OCI-LY3 (cell line): ENCODE measurements around the gene ADD3.

ENCODE experiments used
- H2AFZ ChIP-seq: fragments of 200-600, 300-600 bp; shearing (Covaris generic); 2 replicates; pipeline ENCODE4 v1.6.0; 2014; ENCODE audit warnings: antibody characterized with exemption, low read depth, low read length
- H3K27ac ChIP-seq: fragments of 200-600, 300-600 bp; sonication (generic); 2 replicates; pipeline ENCODE4 v1.5.1; 2014; ENCODE audit warnings: mild to moderate bottlenecking, low read length, moderate library complexity, mixed read lengths
- H3K27me3 ChIP-seq: fragments of 200-600, 300-600 bp; sonication (generic); 2 replicates; pipeline ENCODE4 v1.6.1; 2014; ENCODE audit warnings: low read depth, low read length, mixed read lengths
- H3K36me3 ChIP-seq: fragments of 200-600, 300-600 bp; sonication (generic); replicated peaks from 2 replicates; pipeline ENCODE3; 2014; ENCODE audit warnings: low read depth, low read length, mixed read lengths
- H3K4me1 ChIP-seq: fragments of 300-600, 200-600 bp; sonication (generic); 2 replicates; pipeline ENCODE4 v1.6.1; 2014; ENCODE audit warnings: low read length, mixed read lengths
- H3K4me2 ChIP-seq: fragments of 200-600, 300-600 bp; sonication (generic); 2 replicates; pipeline ENCODE4 v1.6.1; 2014; ENCODE audit warnings: low read length, mixed read lengths
- H3K4me3 ChIP-seq: fragments of 300-600, 200-600 bp; sonication (generic); 2 replicates; pipeline ENCODE4 v1.5.1; 2014; ENCODE audit warnings: antibody characterized with exemption, mild to moderate bottlenecking, low read length, moderate library complexity
- H3K79me2 ChIP-seq: fragments of 300-600, 200-600 bp; shearing (Covaris generic); 2 replicates; pipeline ENCODE4 v1.6.1; 2014; ENCODE audit warnings: mild to moderate bottlenecking, low read length, mixed read lengths
- H3K9ac ChIP-seq: fragments of 300-600, 200-600 bp; shearing (Covaris generic); 2 replicates; pipeline ENCODE4 v1.6.0; 2014; ENCODE audit warnings: mild to moderate bottlenecking, low read length, moderate library complexity
- H3K9me3 ChIP-seq: fragments of 200-600, 300-600 bp; shearing (Covaris generic); 2 replicates; pipeline ENCODE4 v1.6.1; 2014; ENCODE audit warnings: low read length, mixed read lengths; ENCODE audit not compliant: insufficient read depth
- H4K20me1 ChIP-seq: fragments of 200-600, 300-600 bp; sonication (generic); 2 replicates; pipeline ENCODE4 v1.6.1; 2016; ENCODE audit warnings: low read length, mixed read lengths; ENCODE audit not compliant: insufficient read depth
- EZH2phosphoT487 ChIP-seq: fragments of 200-600 bp; shearing (Covaris generic); IDR thresholded peaks from 2 replicates; pipeline ENCODE4 v1.6.1; 2018; ENCODE audit warnings: antibody characterized with exemption, mixed run types, low read depth
- TF ChIP-seq, protein P1 (sequence below): fragments of 200-600, 300-600 bp; sonication (generic); IDR thresholded peaks from 2 replicates; pipeline ENCODE4 v1.5.1; 2014; ENCODE audit warnings: antibody characterized with exemption, low read length, low read depth

ADD3 gene

DNA sequence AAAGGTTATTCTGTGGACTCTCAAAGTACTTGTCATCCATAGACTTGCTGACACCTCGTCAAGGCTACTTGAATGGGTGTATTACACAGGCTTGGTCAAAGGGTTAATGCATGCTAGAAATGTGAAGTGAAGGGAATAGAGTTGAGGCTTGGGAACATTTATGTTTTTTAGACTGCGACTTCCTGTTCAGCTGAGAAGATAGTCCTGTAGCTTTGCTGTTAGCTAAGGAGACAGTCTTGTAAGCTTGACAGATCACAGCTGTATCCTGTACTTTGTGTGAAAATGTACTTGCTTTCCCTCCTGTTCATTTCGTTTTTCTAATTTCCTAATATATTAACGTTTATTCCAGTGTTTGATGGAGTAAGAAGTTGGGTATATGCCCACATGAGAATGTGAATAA lies 52.1 kb downstream of the ADD3 start:
- H3K9me3 ChIP-seq, result no peaks in the 10 kb centered on the region
- H3K4me2 ChIP-seq, result no peak overlapping the region
- H3K27me3 ChIP-seq, result no peaks in the 10 kb centered on the region
- no peak overlapping the region for H3K27ac ChIP-seq
- H3K9ac ChIP-seq, result no peak overlapping the region
- H4K20me1 ChIP-seq, result no peaks in the 10 kb centered on the region
- no peaks in the 10 kb centered on the region for H3K36me3 ChIP-seq
- H3K4me3 ChIP-seq, result no peak overlapping the region
- H3K79me2 ChIP-seq, result no peaks in the 10 kb centered on the region
- H2AFZ ChIP-seq, result no peak overlapping the region
- H3K4me1 ChIP-seq, result peaks cover 2% of the 10 kb centered on the region; the same call in 1 of the 2 replicates
- no peak for TF ChIP-seq EZH2phosphoT487

DNA sequence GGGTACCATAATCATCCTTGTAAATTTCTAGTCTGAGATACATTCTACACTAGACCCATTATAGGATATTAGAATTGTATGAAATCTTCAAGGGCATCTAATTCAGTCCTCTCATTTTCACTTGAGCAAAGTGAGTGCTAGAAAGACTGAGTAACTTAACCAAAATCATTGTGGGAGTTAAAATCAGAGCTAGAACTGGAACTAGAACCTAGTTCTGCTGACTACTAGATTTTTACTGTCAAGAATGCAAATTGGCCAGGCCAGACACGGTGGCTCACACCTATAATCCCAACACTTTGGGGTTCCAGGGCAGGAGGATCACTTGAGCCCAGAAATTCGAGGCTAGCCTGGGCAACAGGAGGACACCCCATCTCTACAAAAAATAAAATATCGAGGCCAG lies 53.9 kb downstream of the ADD3 start:
- Histone ChIP-seq H3K4me1 (peaks cover 2% of the 10 kb centered on the region; the same call in 1 of the 2 replicates), H3K27me3 (no peaks in the 10 kb centered on the region), H3K4me3 (no peak overlapping the region), H3K4me2 (no peak overlapping the region), H3K9ac (no peak overlapping the region), H3K27ac (no peak overlapping the region), H3K9me3 (no peaks in the 10 kb centered on the region), H3K36me3 (no peaks in the 10 kb centered on the region), H4K20me1 (no peaks in the 10 kb centered on the region), H2AFZ (no peak overlapping the region), H3K79me2 (no peaks in the 10 kb centered on the region)
- TF ChIP-seq, protein P1, sequence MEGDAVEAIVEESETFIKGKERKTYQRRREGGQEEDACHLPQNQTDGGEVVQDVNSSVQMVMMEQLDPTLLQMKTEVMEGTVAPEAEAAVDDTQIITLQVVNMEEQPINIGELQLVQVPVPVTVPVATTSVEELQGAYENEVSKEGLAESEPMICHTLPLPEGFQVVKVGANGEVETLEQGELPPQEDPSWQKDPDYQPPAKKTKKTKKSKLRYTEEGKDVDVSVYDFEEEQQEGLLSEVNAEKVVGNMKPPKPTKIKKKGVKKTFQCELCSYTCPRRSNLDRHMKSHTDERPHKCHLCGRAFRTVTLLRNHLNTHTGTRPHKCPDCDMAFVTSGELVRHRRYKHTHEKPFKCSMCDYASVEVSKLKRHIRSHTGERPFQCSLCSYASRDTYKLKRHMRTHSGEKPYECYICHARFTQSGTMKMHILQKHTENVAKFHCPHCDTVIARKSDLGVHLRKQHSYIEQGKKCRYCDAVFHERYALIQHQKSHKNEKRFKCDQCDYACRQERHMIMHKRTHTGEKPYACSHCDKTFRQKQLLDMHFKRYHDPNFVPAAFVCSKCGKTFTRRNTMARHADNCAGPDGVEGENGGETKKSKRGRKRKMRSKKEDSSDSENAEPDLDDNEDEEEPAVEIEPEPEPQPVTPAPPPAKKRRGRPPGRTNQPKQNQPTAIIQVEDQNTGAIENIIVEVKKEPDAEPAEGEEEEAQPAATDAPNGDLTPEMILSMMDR, result no peak
- TF ChIP-seq EZH2phosphoT487, result no peak

DNA sequence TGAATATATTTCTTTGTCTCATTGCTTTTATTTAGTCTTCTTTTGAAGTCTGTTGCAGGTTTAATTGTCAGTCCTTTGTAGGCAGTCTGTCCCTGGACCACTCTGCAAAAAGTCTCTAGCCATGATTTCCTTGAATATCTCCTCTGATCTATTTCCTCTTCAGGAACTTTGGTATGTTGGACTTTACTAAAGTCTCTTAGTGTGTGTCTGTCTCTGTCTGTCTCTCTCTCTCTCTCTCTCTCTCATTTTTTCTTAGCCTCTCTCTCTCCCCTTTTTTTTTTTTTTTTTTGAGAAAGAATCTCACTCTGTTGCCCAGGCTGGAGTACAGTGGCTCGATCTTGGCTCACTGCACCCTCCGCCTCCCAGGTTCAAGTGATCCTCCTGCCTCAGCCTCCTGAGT lies 57.5 kb downstream of the ADD3 start:
- TF ChIP-seq, protein P1, result no peak
- no peak for TF ChIP-seq EZH2phosphoT487
- H2AFZ ChIP-seq, result no peak overlapping the region
- no peak overlapping the region for H3K4me2 ChIP-seq
- peaks cover 13% of the 10 kb centered on the region for H3K4me1 ChIP-seq
- no peaks in the 10 kb centered on the region for H3K27me3 ChIP-seq
- no peak overlapping the region for H3K27ac ChIP-seq
- no peaks in the 10 kb centered on the region for H3K79me2 ChIP-seq
- no peak overlapping the region for H3K4me3 ChIP-seq
- no peaks in the 10 kb centered on the region for H3K36me3 ChIP-seq
- H3K9me3 ChIP-seq, result no peaks in the 10 kb centered on the region
- no peaks in the 10 kb centered on the region for H4K20me1 ChIP-seq
- H3K9ac ChIP-seq, result no peak overlapping the region

DNA sequence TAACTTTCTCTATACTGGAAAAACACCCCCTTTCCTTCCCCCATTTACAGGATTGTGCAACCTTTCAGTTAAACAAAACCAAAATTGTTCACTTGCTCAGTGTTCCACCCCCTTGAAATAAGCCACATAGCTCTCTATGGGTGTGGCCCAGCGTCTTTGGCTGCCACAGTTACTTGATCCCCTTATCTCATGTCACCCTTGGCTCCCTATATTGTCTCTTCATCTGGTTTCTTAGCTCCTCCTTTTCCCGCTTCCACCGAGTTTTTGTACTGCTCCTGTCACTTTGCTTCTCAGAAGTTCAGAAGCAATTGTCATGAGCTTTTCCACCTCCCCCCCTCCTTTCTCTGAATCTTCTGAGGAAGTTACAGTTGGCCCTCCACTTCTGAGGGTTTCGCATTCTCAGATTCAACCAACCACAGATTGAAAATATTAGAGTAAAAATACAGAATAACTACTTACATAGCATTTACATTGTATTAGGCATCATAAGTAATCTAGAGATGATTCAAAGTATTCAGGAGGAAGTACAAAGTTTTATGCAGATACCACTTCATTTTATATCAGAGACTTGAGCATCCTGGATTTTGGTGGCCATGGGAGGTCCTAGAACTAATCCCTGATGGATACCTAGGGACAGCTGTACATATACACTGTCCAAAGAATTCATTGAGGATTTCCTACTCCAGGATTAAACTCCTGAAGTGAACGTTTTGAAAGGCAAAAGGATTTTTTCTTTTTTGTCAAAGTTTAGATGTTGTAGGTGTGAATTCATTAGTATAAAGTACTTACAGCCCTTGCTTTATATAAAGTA lies 60.4 kb downstream of the ADD3 start:
- Histone ChIP-seq H3K4me3 (no peak overlapping the region), H3K9ac (no peak overlapping the region), H4K20me1 (no peaks in the 10 kb centered on the region), H3K4me2 (peak overlapping the region; percentile 26; the same call in 1 of the 2 replicates), H3K27me3 (no peaks in the 10 kb centered on the region), H3K36me3 (no peaks in the 10 kb centered on the region), H3K79me2 (no peaks in the 10 kb centered on the region), H3K4me1 (peaks cover 13% of the 10 kb centered on the region), H3K9me3 (no peaks in the 10 kb centered on the region), H3K27ac (no peak overlapping the region), H2AFZ (no peak overlapping the region)
- TF ChIP-seq, protein P1, result no peak
- no peak for TF ChIP-seq EZH2phosphoT487
